SK-N-SH (cell line): ENCODE results near the gene PCNX1. TPM values are rescaled to one million over a fixed set of nuclear protein-coding genes. Genes with fewer than 3 reads are reported as not detected.

ENCODE experiments used
- CTCF ChIA-PET: fragments of 300-600, 350-600 bp; formaldehyde crosslinking; extraction: SDS; loops from one replicate; lab custom pipeline; 2021; lab: Yijun Ruan, JAX
- POLR2A ChIA-PET: fragments of 350-600 bp; sonication (Branson Sonifier 250); formaldehyde crosslinking; extraction: SDS; loops from one replicate; lab custom pipeline; 2020; ENCODE audit warnings: antibody characterized with exemption, inconsistent platforms; lab: Yijun Ruan, JAX
- DNase-seq: peaks from one replicate; pipeline ENCODE4 v3.0.0; 2012
- H2AFZ ChIP-seq: fragments of 200-600 bp; sonication (generic); 2 replicates; pipeline ENCODE4 v1.8.1; 2016; ENCODE audit warnings: antibody characterized with exemption, mild to moderate bottlenecking, low read depth
- H3F3A ChIP-seq: fragments of 200-600 bp; sonication (generic); replicated peaks from 2 replicates; pipeline ENCODE3; 2016; ENCODE audit warnings: antibody characterized with exemption, mild to moderate bottlenecking; ENCODE audit not compliant: insufficient read depth
- H3K27ac ChIP-seq, 2 experiments: fragments of 200-500 bp in 1 of 2; fragments of 200-600 bp in 1 of 2; sonication (Bioruptor generic) in 1 of 2; sonication (generic), shearing (Covaris generic) in 1 of 2; 2 replicates each; pipeline versions ENCODE4 v1.5.1 to v1.6.1; 2014 to 2016; ENCODE audit warnings: low read depth in 2 of 2, inconsistent platforms in 1 of 2, low read length in 1 of 2, mild to moderate bottlenecking in 1 of 2, mixed read lengths in 1 of 2
- H3K27me3 ChIP-seq: fragments of 200-600 bp; sonication (generic), shearing (Covaris generic); 2 replicates; pipeline ENCODE4 v1.6.1; 2016; ENCODE audit warnings: mixed run types; ENCODE audit not compliant: insufficient read depth
- H3K36me3 ChIP-seq, 2 experiments: fragments of 200-500 bp in 1 of 2; fragments of 200-600 bp in 1 of 2; sonication (Bioruptor generic) in 1 of 2; sonication (generic) in 1 of 2; replicated peaks in 1 of 2; 2 replicates each; pipeline versions ENCODE3 to v1.5.1; 2014 to 2016; ENCODE audit warnings: low read length in 1 of 2, mild to moderate bottlenecking in 1 of 2; ENCODE audit not compliant: insufficient read depth in 2 of 2, control insufficient read depth in 1 of 2
- H3K4me1 ChIP-seq, 2 experiments: fragments of 200-500 bp in 1 of 2; fragments of 200-600 bp in 1 of 2; sonication (Bioruptor generic) in 1 of 2; sonication (generic), shearing (Covaris generic) in 1 of 2; 2 replicates each; pipeline versions ENCODE4 v1.5.1 to v1.6.1; 2014 to 2016; ENCODE audit warnings: low read depth in 1 of 2, low read length in 1 of 2, mixed run types in 1 of 2; ENCODE audit not compliant: insufficient read depth in 2 of 2, control insufficient read depth in 1 of 2
- H3K4me2 ChIP-seq: fragments of 200-600 bp; sonication (generic), shearing (Covaris generic); 2 replicates; pipeline ENCODE4 v1.6.1; 2017; ENCODE audit warnings: mixed run types
- H3K4me3 ChIP-seq, 2 experiments: fragments of 200-500 bp in 1 of 2; fragments of 200-600 bp in 1 of 2; sonication (Bioruptor generic) in 1 of 2; sonication (generic), shearing (Covaris generic) in 1 of 2; 2 replicates each; pipeline versions ENCODE4 v1.5.1 to v1.8.1; 2014 to 2016; ENCODE audit warnings: low read depth in 2 of 2, inconsistent platforms in 1 of 2, low read length in 1 of 2, mild to moderate bottlenecking in 1 of 2, mixed read lengths in 1 of 2, moderate library complexity in 1 of 2
- H3K79me2 ChIP-seq: fragments of 200-600 bp; sonication (generic); 2 replicates; pipeline ENCODE4 v1.8.1; 2017; ENCODE audit warnings: mild to moderate bottlenecking; ENCODE audit not compliant: insufficient read depth
- H3K9ac ChIP-seq: fragments of 200-600 bp; sonication (generic); 2 replicates; pipeline ENCODE4 v1.6.1; 2017; ENCODE audit warnings: mixed run types
- H3K9me2 ChIP-seq: fragments of 200-600 bp; sonication (generic); 2 replicates; pipeline ENCODE4 v1.6.1; 2017; ENCODE audit warnings: mixed run types
- H3K9me3 ChIP-seq: fragments of 200-600 bp; sonication (generic); 2 replicates; pipeline ENCODE4 v1.6.1; 2017; ENCODE audit warnings: mixed run types, mild to moderate bottlenecking, moderate library complexity
- H4K20me1 ChIP-seq: fragments of 200-600 bp; sonication (generic); 2 replicates; pipeline ENCODE4 v1.6.1; 2017; ENCODE audit warnings: mild to moderate bottlenecking, mixed run types; ENCODE audit not compliant: insufficient read depth
- ELF1 ChIP-seq: IDR thresholded peaks from 2 replicates; pipeline ENCODE4 v1.4.0; 2012
- EZH2phosphoT487 ChIP-seq: fragments of 200-600 bp; sonication (generic); IDR thresholded peaks from 2 replicates; pipeline ENCODE4 v1.6.1; 2017; ENCODE audit warnings: low read depth, mixed run types, mild to moderate bottlenecking, antibody characterized with exemption, moderate library complexity, borderline replicate concordance
- FOXJ3 ChIP-seq: sonication (generic); formaldehyde crosslinking; IDR thresholded peaks from 2 replicates; pipeline ENCODE4 v1.5.1; 2020; ENCODE audit warnings: mild to moderate bottlenecking, missing genetic modification reagents
- FOXM1 ChIP-seq: IDR thresholded peaks from 2 replicates; pipeline ENCODE4 v1.4.0; 2012; ENCODE audit warnings: low read depth, mild to moderate bottlenecking
- JUND ChIP-seq: IDR thresholded peaks from 2 replicates; pipeline ENCODE4 v1.4.0; 2012
- MXI1 ChIP-seq: IDR thresholded peaks from 2 replicates; pipeline ENCODE4 v1.6.1; 2012; ENCODE audit warnings: mild to moderate bottlenecking, low read depth, low read length, improper control_type of control experiment
- NFIC ChIP-seq: IDR thresholded peaks from 2 replicates; pipeline ENCODE4 v1.4.0; 2012; ENCODE audit warnings: borderline replicate concordance
- POLR2AphosphoS5 ChIP-seq: IDR thresholded peaks from 2 replicates; pipeline ENCODE4 v1.6.1; 2012; ENCODE audit warnings: low read depth, low read length
- RAD21 ChIP-seq: IDR thresholded peaks from 2 replicates; pipeline ENCODE4 v1.6.1; 2012; ENCODE audit warnings: mild to moderate bottlenecking, low read length
- RCOR1 ChIP-seq: fragments of 150-350 bp; IDR thresholded peaks from 2 replicates; pipeline ENCODE4 v1.6.1; 2017; ENCODE audit warnings: antibody characterized with exemption, low read length
- RFX5 ChIP-seq: IDR thresholded peaks from 2 replicates; pipeline ENCODE4 v1.6.1; 2012; ENCODE audit warnings: mild to moderate bottlenecking, improper control_type of control experiment, low read length
- SMC3 ChIP-seq: IDR thresholded peaks from 2 replicates; pipeline ENCODE4 v1.6.1; 2012; ENCODE audit warnings: low read depth, low read length, improper control_type of control experiment
- TAF1 ChIP-seq: IDR thresholded peaks from 2 replicates; pipeline ENCODE4 v1.6.1; 2012; ENCODE audit warnings: low read depth, mild to moderate bottlenecking, low read length, moderate library complexity, borderline replicate concordance
- TCF12 ChIP-seq: IDR thresholded peaks from 2 replicates; pipeline ENCODE4 v1.4.0; 2012
- TEAD4 ChIP-seq: IDR thresholded peaks from 2 replicates; pipeline ENCODE4 v1.4.0; 2012; ENCODE audit warnings: mild to moderate bottlenecking, borderline replicate concordance; ENCODE audit not compliant: insufficient read depth
- WGBS: methylation state at CpG from one replicate; pipeline ENCODE4 v1.1.6; 2017; ENCODE audit warnings: low lambda C conversion rate; 5-methylcytosine and 5-hydroxymethylcytosine counted together
- polyA plus RNA-seq, 3 experiments: library from polyadenylated mRNA; depleted of rRNA; stranded (reverse); fragments of >200 nt; gene quantifications; 2 replicates each; pipeline ENCODE4 v1.2.3, GENCODE V29; 2012
- TF ChIP-seq, protein P1 (sequence below): IDR thresholded peaks from 2 replicates; pipeline ENCODE4 v1.4.0; 2012; ENCODE audit warnings: low read depth
- TF ChIP-seq, protein P2 (sequence below): IDR thresholded peaks from 2 replicates; pipeline ENCODE4 v1.4.0; 2012; ENCODE audit warnings: low read depth, borderline replicate concordance
- TF ChIP-seq, protein P3 (sequence below): IDR thresholded peaks from 2 replicates; pipeline ENCODE4; 2012

PCNX1 gene
- polyA plus RNA-seq, 1 of the 3 experiments (the other 2 are of a cell fraction) = 9.4 TPM

DNA sequence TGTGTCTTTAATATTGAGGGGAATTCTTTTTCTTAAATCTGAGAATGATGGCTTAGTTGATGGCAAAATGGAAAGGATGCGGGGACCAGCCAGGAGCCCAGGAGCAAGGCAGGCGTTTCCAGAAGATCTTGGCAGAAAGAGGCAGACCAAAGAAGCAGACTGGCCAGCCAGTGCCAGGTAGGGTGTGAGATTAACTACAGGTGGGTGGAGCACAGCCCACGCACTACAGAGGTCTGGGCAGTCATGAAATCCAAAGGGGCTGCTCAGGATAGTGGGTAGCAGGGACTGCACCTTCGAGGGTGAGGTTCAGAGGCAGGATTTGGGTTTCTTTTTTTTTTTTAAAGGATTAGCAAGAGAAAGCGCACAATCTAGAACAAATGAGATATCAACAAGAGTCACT is 17.7 kb upstream of the PCNX1 start:
- Histone ChIP-seq H3F3A (peaks cover 12% of the 10 kb centered on the region), H3K79me2 (no peaks in the 10 kb centered on the region), H3K4me2 (no peak overlapping the region), H4K20me1 (no peaks in the 10 kb centered on the region), H3K4me3 (no peak overlapping the region), H3K9me2 (no peaks in the 10 kb centered on the region), H3K9me3 (no peaks in the 10 kb centered on the region), H3K27me3 (no peaks in the 10 kb centered on the region), H3K4me1 (peaks cover 3 to 36% of the 10 kb centered on the region in 2 experiments), H2AFZ (no peak overlapping the region), H3K36me3 (no peaks in the 10 kb centered on the region), H3K27ac (peak overlapping the region in 1 of 2 experiments; percentile 65; a peak in 2 of 4 replicates), H3K9ac (no peak overlapping the region)
- TF ChIP-seq NFIC (no peak), EZH2phosphoT487 (no peak), SMC3 (no peak), ELF1 (no peak), TCF12 (no peak), TEAD4 (no peak), FOXM1 (no peak), TAF1 (no peak), RCOR1 (no peak), JUND (no peak), RAD21 (no peak), RFX5 (no peak), POLR2AphosphoS5 (no peak), FOXJ3 (CRISPR knock-in tag) (no peak), MXI1 (no peak)
- TF ChIP-seq, protein P1, sequence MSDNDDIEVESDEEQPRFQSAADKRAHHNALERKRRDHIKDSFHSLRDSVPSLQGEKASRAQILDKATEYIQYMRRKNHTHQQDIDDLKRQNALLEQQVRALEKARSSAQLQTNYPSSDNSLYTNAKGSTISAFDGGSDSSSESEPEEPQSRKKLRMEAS = no peak
- TF ChIP-seq, protein P2, sequence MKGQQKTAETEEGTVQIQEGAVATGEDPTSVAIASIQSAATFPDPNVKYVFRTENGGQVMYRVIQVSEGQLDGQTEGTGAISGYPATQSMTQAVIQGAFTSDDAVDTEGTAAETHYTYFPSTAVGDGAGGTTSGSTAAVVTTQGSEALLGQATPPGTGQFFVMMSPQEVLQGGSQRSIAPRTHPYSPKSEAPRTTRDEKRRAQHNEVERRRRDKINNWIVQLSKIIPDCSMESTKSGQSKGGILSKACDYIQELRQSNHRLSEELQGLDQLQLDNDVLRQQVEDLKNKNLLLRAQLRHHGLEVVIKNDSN = no peak
- TF ChIP-seq, protein P3, sequence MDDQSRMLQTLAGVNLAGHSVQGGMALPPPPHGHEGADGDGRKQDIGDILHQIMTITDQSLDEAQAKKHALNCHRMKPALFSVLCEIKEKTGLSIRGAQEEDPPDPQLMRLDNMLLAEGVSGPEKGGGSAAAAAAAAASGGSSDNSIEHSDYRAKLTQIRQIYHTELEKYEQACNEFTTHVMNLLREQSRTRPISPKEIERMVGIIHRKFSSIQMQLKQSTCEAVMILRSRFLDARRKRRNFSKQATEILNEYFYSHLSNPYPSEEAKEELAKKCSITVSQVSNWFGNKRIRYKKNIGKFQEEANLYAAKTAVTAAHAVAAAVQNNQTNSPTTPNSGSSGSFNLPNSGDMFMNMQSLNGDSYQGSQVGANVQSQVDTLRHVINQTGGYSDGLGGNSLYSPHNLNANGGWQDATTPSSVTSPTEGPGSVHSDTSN = no peak
- no peak for DNase-seq
- ChIA-PET POLR2A (no interaction called here), CTCF (interaction anchor here (1.5 kb wide), 2 partner anchors 17 to 83 kb away, joined by 6 to 9 read pairs; partner anchors contain the start of gene PCNX1)
- WGBS = 83% methylated on average over 5 of the region's 5 CpGs
